GM18517 (cell line): ENCODE data around the gene SOX6.
"Not testable (repeated sequence)": the region's sequence is repeated elsewhere in the genome, so short reads cannot be mapped to it uniquely, and the experiment has no call there.

Experiments
- ATAC-seq: cut with Tn5 transposase; IDR thresholded peaks from one replicate; pipeline ENCODE4 v1.9.1; 2021; ENCODE audit warnings: mild to moderate bottlenecking, moderate library complexity; ENCODE audit not compliant: unreplicated experiment

The SOX6 gene

DNA sequence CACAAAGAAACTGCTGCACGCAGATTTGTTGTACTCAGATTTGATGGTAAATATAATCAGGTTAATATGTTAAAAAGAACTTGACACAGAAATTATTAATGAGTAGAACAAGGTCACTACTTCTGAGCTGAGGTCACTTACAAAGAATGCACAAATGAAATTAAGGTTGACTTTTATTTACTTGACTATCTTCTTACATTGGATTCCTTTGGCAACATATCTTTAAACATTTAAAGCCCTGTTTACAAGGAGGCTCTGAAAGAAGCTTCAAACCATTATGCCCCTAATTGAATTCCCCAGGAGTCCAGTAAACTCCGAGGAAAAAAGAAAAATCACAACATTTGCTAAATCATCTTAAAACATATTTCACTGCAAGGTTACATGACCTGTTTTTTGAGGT, 245.5 kb downstream of the SOX6 start:
- ATAC-seq = no peak

GRCh38 chr11:16099343-16099900, 256.9 kb downstream of the SOX6 start:
- no peak for ATAC-seq

DNA sequence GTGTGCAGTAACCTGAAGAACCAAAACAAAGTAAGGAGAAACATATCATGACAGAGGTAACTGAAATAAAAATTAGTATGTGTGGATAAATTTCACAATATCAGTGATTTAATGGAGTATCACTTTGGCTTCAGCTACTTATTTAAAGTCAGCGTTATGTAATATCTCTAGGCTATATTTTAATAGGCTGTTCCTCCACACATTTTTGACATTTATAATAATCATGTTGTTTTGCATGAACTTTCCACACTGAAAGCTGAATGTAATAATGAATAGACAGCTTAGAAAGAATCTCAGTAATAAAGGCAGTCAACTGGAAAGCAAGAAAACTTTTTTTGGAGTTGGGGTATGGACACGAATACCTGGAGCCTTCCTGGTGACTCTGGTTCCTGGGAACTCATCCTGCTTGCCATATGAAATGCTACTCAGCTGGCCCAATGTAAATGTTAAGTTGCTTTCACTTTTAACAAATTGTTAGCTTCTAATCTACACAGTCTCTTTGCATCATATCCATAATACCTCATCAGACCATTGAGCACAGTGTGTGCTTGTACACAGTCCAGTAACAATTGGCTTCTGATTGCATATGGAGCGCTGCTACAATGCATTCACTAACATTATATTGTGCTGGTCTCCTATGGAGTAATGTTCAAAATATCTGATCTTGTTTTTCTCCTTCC, 257.7 kb downstream of the SOX6 start:
- ATAC-seq = no peak

DNA sequence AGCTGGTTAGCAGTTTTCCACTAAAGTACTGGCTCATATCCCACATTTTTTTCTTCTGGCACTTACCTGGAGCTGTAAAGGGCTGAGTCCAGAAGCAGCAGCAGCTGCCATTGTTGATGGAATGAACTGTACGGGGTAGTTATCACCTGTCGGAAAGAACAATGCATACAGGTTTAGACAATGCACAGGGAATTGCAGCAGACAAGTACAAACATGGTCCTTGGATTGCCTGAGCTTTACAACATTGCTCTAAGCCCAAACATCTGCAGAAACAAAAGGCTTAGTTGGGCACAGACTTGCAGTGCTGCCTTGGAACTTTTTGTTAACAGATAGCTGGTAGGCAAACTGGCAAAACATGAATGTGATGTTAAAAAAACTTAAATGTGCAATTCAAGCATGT, 258.8 kb downstream of the SOX6 start:
- ATAC-seq = no peak

DNA sequence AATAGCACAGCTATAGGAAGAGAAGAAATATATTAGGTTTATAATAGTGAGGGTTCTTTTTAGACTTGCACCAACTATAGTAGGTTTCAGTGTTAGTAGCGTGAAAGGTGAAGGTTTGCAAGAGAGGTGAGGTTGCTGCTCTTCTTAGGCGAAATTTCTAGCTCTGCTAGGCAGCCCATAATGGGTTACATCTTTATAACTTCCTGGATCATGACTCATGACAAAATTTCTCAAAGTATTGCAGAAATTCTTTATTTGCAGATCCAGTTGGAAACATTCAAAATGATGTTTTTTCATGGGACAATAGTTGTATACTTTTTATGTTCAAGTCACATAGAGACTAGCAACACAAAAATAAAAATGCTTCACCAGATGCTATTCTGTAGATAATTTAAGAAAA, 260.0 kb downstream of the SOX6 start:
- no peak for ATAC-seq

- ATAC-seq = no peak
These were observed 260.6 kb downstream of the SOX6 start for GRCh38 chr11:16095756-16096155.

DNA sequence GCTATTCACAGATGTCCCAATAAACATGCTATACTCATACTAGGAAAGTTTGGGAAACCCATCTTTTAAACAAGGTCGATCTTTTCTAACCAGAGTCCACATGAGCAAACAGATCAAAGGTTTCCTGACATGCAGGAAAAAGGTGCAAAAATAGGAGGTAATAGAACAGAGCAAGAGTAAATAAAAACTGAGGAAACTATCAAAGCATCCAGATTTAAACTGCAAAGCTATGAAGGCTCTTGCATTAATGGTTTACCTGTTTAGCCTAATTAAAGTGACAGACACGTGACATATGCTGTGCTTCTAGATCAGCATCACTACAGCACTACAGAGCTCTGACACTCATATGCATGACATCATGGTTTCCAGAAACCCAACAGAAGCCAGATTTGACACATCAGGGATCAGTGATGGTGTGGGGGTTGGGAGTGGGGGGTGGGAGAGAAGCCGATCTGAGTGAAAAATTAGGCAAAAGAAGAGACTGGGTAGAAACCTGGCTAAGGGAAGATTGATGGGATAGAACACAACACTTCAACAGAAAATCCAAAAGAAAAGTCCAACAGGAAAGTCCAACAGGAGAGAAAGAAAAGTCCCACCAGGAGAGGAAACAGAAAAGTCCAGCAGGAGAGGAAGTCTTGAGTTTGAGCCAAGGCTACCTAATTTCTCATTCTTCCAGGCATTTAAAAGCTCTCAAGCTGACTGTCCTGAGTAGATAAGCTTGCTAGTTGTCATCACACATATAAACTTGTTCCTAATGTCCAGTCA, 262.3 kb downstream of the SOX6 start:
- no peak for ATAC-seq

DNA sequence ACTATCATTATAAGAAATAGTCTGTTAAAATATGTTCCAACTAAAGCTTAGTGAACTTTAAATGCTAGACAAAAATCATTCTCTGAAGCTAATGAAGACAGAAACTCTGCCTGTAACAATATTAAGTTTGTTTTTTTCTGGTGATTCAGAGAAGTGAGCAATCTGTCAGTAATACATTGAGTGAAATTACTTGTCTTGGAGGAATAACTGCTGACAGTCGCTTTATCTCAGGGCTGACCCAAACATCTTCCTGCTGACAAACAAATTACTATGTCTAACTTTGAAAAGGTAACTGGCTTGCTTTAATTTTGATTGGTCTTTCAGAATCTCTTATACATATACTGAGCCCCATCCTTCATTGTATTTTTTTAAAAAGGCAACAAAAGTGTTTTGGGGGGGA, 264.5 kb downstream of the SOX6 start:
- ATAC-seq = no peak

DNA sequence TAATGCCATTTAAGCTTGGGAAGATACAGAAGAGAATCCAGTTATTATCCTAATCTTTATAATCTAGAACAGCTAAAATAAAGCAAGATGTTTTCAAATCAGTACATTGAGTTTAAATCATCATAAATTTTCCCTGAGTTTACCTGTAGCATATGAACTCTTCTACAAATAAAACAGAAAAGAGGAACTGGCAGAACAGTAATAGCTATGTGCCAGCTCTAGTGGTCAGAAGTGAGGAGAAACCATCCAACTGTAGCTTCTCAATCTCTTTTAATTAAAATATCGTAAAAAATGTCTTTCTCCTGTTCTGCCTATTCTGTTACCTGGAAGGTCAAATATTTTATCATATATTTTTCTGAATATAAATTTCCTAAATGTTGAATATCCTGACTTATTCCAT, 266.9 kb downstream of the SOX6 start:
- ATAC-seq = no peak

DNA sequence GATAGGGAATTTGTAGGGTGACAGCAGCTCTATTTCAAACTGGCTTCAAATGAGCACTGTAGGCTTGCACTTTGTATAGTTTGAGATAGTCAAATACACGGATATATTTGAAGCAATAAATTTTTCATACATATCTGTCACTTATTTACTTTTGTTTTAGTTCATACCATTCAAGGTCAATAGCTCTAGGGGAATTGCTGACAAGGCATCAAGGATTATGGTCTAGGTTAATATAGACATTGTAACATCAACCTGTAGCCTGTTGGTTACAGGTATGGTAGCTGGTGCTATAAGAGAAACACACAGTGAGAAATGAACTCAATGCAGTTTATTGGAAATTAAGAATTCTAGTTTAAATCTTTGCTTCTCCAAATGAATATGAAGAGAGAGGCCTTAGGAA, 267.6 kb downstream of the SOX6 start:
- no peak for ATAC-seq

GRCh38 chr11:16087886-16088285, 268.5 kb downstream of the SOX6 start:
- ATAC-seq = no peak

DNA sequence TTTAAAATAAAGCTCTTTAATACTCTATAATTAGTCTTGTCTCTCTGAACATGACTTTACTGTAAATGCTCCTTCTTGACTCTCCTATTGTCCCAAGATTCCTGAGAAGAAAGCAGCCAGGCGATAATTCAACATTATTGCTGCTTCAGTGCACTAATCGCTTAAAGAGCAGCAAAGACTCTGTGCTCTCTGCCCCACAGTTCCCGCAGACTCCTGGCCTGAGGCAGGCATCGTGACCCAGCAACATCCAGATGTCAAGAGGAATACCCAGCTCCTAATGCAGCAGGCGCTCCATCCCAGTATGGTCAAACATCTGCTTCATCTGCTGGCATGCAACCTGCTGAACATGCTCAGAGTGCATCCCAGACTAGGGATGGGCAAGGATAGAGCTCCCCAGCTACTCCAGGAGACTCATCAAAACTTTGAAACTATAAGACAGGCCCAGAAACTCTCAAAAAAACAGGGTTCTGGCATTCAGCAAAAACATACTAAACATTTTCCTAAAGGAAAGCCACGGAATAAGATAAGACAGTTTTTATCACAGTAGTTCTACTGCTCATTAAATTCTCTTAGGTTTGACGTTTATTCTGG, 270.0 kb downstream of the SOX6 start:
- no peak for ATAC-seq

GRCh38 chr11:16082095-16083055, 274.0 kb downstream of the SOX6 start:
- no peak for ATAC-seq

DNA sequence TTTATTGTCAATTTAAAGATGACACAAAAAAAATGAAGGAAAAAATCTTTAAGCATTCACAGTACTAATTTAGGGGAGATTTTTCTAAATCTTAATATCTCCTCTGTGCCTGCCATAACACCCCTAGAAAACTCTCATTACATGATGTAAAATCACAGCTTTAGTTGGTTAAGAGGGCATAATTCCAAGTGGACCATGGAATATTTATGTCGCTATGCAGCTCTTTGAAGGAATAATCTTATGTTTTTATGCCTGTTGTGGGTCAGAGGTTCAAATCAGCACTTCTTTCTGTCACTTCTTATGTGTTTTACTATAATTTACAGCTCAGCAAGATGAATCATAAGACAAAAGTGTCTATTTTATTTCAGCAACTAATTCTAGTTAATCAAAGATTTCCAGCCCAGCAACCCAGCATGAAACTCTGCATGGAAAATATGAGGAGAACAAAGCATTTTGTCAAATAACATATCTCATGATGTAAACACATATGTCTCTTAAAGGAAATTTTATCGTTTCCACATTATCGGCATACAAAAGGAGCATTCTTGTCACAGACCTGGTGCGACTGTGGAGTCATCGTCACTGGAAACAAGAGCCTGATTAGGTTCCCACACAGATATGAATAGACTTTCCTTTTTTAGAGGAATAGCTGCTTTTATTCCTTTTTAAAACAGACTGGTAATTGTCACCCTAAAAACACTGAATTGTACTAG, 274.8 kb downstream of the SOX6 start:
- ATAC-seq = no peak

DNA sequence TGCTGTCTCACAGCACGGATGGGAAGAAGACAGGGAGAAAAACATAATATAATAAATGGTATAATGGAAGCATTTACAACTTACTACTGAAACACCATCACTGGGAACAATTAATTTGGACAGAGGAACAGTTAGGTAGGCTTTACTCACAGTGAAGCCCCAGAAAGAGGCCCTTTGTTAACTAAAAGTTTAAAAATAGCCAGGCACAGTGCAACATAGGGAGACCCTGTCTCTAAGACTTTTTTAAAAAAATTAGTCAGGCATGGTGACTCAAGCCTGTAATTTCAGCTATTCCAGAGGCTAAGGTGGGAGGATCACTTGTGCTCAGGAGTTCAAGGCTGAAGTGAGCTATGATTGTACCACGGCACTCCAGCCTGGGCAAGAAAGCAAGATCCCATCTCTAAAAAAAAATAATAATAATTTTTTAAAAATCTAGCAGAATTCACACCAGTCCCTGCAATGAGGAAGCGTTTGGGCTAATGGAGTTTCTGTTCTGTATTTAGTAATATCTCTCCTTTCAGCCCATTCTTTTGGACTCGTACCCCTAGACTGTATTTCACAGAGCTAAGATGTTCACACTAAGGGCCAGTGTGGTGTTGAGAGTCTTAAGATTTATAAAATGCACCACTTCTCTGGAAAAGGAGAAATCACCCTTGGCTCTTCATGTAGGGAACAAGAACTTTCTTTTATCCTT, 275.5 kb downstream of the SOX6 start:
- no peak for ATAC-seq

- no peak for ATAC-seq
These were observed 277.4 kb downstream of the SOX6 start for GRCh38 chr11:16078936-16079335.

- ATAC-seq = no peak
These were observed 285.8 kb downstream of the SOX6 start for GRCh38 chr11:16070573-16070972.

DNA sequence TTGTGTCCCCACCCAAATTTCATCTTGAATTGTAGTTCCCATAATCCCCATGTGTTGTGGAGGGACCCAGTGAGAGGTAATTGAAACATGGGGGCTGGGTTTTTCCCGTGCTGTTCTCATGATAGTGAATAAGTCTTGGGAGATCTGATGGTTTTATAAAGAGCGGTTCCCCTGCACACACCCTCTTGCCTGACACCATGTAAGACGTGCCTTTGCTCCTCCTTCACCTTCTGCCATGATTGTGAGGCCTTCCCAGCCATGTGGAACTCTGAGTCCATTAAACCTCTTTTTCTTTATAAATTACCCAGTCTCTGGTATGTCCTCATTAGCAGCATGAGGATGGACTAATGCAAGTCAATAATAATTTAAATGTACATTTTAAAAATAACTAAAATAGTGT, 289.1 kb downstream of the SOX6 start:
- not testable (repeated sequence) for ATAC-seq

DNA sequence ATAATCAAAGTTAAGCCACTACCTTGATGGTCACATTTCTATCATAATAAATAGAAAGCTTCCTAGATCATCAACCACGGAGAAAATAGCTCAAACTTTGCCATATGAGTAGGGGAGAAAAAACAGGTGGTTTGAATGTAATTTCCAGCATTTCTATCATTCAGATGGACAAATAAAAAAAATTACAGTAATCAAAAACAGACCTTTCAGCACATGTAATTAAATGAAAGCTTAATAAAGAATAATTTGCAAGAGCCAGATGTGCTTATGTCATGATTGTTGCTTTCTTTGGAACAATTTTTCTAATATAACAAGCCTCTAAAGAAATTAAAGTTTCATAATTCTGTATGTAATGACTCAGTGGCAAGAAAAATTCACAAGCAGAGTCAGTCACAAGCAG, 297.0 kb downstream of the SOX6 start:
- no peak for ATAC-seq

GRCh38 chr11:16058671-16059070, 297.7 kb downstream of the SOX6 start:
- no peak for ATAC-seq
